Measurements from ENCODE around the gene SQSTM1.

The SQSTM1 gene

GRCh38 chr5:179880848-179881590 lies 60.3 kb downstream of the SQSTM1 start:
- ChIA-PET CTCF (interaction anchor here (1.1 kb wide), 1 partner anchor 12 kb away, joined by 5 read pairs; no protein-coding TSS in a partner anchor), POLR2A (no interaction called here)
- DNase-seq (ENCODE audit: extremely low spot score) = no peak
- TF ChIP-seq CTCF (IDR thresholded peaks at IDR 0.05; ENCODE audit: control extremely low read depth, extremely low read depth, low read depth, missing control alignments) = no peak

- CTCF ChIA-PET = interaction anchor here (1.2 to 2.0 kb wide), 4 partner anchors 8 to 25 kb away, joined by 4 to 5 read pairs (median 4); no protein-coding TSS in a partner anchor
- TF ChIP-seq CTCF (IDR thresholded peaks at IDR 0.05; ENCODE audit: control extremely low read depth, extremely low read depth, low read depth, missing control alignments) = no peak
- POLR2A ChIA-PET = no interaction called here
- DNase-seq (ENCODE audit: extremely low spot score) = no peak
Observed at GRCh38 chr5:179882338-179882737, 61.6 kb downstream of the SQSTM1 start.

- TF ChIP-seq CTCF (IDR thresholded peaks at IDR 0.05; ENCODE audit: control extremely low read depth, extremely low read depth, low read depth, missing control alignments) = no peak
- ChIA-PET POLR2A (no interaction called here), CTCF (interaction anchor here (1.2 to 2.0 kb wide), 3 partner anchors 9 to 24 kb away, joined by 4 to 5 read pairs (median 4); no protein-coding TSS in a partner anchor)
- DNase-seq (ENCODE audit: extremely low spot score) = no peak
Observed at GRCh38 chr5:179883163-179883562, 62.5 kb downstream of the SQSTM1 start.

- DNase-seq (ENCODE audit: extremely low spot score) = no peak
- TF ChIP-seq CTCF (IDR thresholded peaks at IDR 0.05; ENCODE audit: control extremely low read depth, extremely low read depth, low read depth, missing control alignments) = no peak
- POLR2A ChIA-PET = no interaction called here
- CTCF ChIA-PET = no interaction called here
Observed at GRCh38 chr5:179885491-179886090, 64.9 kb downstream of the SQSTM1 start.

GRCh38 chr5:179886190-179886911 lies 65.6 kb downstream of the SQSTM1 start:
- POLR2A ChIA-PET = no interaction called here
- CTCF ChIA-PET = interaction anchor here (1.4 kb wide), 1 partner anchor 124 kb away, joined by 3 read pairs; no protein-coding TSS in a partner anchor
- no peak for TF ChIP-seq CTCF (IDR thresholded peaks at IDR 0.05; ENCODE audit: control extremely low read depth, extremely low read depth, low read depth, missing control alignments)
- no peak for DNase-seq (ENCODE audit: extremely low spot score)

- CTCF ChIA-PET = interaction anchor here (1.4 kb wide), 1 partner anchor 124 kb away, joined by 3 read pairs; no protein-coding TSS in a partner anchor
- DNase-seq (ENCODE audit: extremely low spot score) = no peak
- no peak for TF ChIP-seq CTCF (IDR thresholded peaks at IDR 0.05; ENCODE audit: control extremely low read depth, extremely low read depth, low read depth, missing control alignments)
- POLR2A ChIA-PET = no interaction called here
Observed at GRCh38 chr5:179887095-179887494, 66.4 kb downstream of the SQSTM1 start.
